ENCODE results near the gene LYRM9. TPM values are rescaled to one million over a fixed set of nuclear protein-coding genes. Genes with fewer than 3 reads are reported as not detected.

LYRM9 gene
- total and polyA plus RNA-seq, 9 of the 15 experiments (the other 6 are each of a cell fraction or from before 2014, with no cell fraction given) = 0.98 to 4.7 (median 1.8) TPM

- TF ChIP-seq, protein P1, sequence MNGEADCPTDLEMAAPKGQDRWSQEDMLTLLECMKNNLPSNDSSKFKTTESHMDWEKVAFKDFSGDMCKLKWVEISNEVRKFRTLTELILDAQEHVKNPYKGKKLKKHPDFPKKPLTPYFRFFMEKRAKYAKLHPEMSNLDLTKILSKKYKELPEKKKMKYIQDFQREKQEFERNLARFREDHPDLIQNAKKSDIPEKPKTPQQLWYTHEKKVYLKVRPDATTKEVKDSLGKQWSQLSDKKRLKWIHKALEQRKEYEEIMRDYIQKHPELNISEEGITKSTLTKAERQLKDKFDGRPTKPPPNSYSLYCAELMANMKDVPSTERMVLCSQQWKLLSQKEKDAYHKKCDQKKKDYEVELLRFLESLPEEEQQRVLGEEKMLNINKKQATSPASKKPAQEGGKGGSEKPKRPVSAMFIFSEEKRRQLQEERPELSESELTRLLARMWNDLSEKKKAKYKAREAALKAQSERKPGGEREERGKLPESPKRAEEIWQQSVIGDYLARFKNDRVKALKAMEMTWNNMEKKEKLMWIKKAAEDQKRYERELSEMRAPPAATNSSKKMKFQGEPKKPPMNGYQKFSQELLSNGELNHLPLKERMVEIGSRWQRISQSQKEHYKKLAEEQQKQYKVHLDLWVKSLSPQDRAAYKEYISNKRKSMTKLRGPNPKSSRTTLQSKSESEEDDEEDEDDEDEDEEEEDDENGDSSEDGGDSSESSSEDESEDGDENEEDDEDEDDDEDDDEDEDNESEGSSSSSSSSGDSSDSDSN (IDR thresholded peaks at IDR 0.05; ENCODE audit: borderline replicate concordance in 1 of 2, low read depth in 2 of 2, low read length in 2 of 2) = no peak
- TF ChIP-seq E2F6 (IDR thresholded peaks at IDR 0.05; ENCODE audit: borderline replicate concordance in 1 of 2, extremely low read depth in 1 of 2, insufficient read depth in 1 of 2, insufficient read length in 1 of 2, low read depth in 1 of 2, low read length in 1 of 2, poor library complexity in 1 of 2, severe bottlenecking in 1 of 2) (no peak), ZNF717 (CRISPR knock-in tag; IDR thresholded peaks at IDR 0.05) (peak; percentile 83), EWSR1 (IDR thresholded peaks at IDR 0.05; ENCODE audit: borderline replicate concordance, low read depth, partially characterized antibody) (no peak), OTX1 (CRISPR knock-in tag; IDR thresholded peaks at IDR 0.05) (peak; percentile 97), NFE2 (IDR thresholded peaks at IDR 0.05; ENCODE audit: low read depth) (no peak), GATAD2B (IDR thresholded peaks at IDR 0.05; ENCODE audit: borderline replicate concordance) (no peak), TOE1 (IDR thresholded peaks at IDR 0.05; ENCODE audit: borderline replicate concordance) (no peak), TOE1 (CRISPR knock-in tag; IDR thresholded peaks at IDR 0.05; ENCODE audit: borderline replicate concordance, low read depth) (no peak), NR2C2 (CRISPR knock-in tag; IDR thresholded peaks at IDR 0.05) (no peak), NR2C2 (tag; IDR thresholded peaks at IDR 0.05) (peak; percentile 70), CBX5 (IDR thresholded peaks at IDR 0.05; ENCODE audit: borderline replicate concordance, low read depth) (no peak), RFX7 (CRISPR knock-in tag; IDR thresholded peaks at IDR 0.05) (no peak), SLC30A9 (CRISPR knock-in tag; IDR thresholded peaks at IDR 0.05) (no peak), STAT5A (IDR thresholded peaks at IDR 0.05; ENCODE audit: borderline replicate concordance, low read length) (peak; percentile 93), ZKSCAN8 (CRISPR knock-in tag; IDR thresholded peaks at IDR 0.05) (peak; percentile 93), SP2 (IDR thresholded peaks at IDR 0.05; ENCODE audit: extremely low read depth, low read depth, low read length, poor library complexity, severe bottlenecking) (no peak), NRF1 (conservative IDR thresholded peaks at IDR 0.05 in 1 of 2, IDR thresholded peaks at IDR 0.05 in 1 of 2) (peak in 1 of 2 experiments; percentile 26; a peak in 1 of 4 replicates), ZNF696 (CRISPR knock-in tag; conservative IDR thresholded peaks at IDR 0.05) (no peak)
- TF ChIP-seq, protein P2, sequence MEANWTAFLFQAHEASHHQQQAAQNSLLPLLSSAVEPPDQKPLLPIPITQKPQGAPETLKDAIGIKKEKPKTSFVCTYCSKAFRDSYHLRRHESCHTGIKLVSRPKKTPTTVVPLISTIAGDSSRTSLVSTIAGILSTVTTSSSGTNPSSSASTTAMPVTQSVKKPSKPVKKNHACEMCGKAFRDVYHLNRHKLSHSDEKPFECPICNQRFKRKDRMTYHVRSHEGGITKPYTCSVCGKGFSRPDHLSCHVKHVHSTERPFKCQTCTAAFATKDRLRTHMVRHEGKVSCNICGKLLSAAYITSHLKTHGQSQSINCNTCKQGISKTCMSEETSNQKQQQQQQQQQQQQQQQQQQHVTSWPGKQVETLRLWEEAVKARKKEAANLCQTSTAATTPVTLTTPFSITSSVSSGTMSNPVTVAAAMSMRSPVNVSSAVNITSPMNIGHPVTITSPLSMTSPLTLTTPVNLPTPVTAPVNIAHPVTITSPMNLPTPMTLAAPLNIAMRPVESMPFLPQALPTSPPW (CRISPR knock-in tag; IDR thresholded peaks at IDR 0.05) = peak; percentile 52
- TF ChIP-seq, protein P3, sequence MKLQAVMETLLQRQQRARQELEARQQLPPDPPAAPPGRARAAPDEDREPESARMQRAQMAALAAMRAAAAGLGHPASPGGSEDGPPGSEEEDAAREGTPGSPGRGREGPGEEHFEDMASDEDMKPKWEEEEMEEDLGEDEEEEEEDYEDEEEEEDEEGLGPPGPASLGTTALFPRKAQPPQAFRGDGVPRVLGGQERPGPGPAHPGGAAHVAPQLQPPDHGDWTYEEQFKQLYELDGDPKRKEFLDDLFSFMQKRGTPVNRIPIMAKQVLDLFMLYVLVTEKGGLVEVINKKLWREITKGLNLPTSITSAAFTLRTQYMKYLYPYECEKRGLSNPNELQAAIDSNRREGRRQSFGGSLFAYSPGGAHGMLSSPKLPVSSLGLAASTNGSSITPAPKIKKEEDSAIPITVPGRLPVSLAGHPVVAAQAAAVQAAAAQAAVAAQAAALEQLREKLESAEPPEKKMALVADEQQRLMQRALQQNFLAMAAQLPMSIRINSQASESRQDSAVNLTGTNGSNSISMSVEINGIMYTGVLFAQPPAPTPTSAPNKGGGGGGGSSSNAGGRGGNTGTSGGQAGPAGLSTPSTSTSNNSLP (IDR thresholded peaks at IDR 0.05; ENCODE audit: borderline replicate concordance, low read depth, low read length) = 0 out of 2 replicates have a peak, but pooled peaks have one; percentile 44
These were observed 14.9 kb upstream of the LYRM9 start (continued) for GRCh38 chr17:27907976-27908558.

All from K562 (cell line).